ENCODE measurements around the gene LSMEM2.
"Not testable (repeated sequence)": the region's sequence is repeated elsewhere in the genome, so short reads cannot be mapped to it uniquely, and the experiment has no call there.

LSMEM2 gene

GRCh38 chr3:50264964-50265485 lies 13.9 kb upstream of the LSMEM2 start:
- DNase-seq (ENCODE audit: low read depth) = no peak

DNA sequence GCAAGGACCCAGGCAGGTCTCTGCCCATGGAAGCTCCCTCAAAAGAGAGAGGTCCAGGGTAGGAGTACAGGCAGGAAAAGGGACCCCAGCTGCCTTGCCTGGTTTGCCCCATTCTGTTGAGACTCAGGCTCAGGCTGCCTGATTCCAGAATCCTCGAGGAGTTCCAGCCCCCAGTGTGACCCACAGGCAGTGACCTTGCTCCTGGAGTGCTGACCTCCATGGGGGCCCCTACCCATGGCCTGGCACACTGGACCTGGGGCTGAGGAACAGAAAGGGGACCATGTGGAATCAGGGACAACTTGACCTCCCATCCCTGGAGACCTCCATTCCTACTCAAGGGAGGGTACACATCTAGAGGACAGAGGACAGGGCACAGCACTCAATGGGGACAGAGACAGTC lies 13.3 kb upstream of the LSMEM2 start:
- DNase-seq (ENCODE audit: low read depth) = no peak

GRCh38 chr3:50266017-50266416 lies 12.9 kb upstream of the LSMEM2 start:
- DNase-seq (ENCODE audit: low read depth) = no peak

DNA sequence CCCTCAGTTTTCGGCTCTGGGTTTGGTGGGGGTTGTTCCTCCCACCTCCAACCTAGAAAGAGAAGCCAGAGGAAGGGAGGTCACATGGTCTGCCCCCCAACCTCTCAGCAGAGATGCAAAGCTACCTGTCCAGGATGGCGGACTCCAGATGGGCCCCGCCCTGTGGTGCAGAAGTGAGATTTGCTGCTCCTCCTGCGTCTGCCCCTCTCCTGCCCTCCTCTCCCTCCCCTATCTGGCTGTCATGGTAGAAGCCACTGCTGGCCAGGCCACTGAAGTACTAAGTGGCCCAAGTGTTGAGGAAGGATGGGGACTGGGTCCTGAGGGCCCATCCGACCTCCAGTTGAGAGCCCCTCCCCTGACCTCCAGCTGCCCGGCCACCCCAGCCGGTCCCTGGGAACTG lies 12.1 kb upstream of the LSMEM2 start:
- DNase-seq (ENCODE audit: low read depth) = no peak

- no peak for DNase-seq (ENCODE audit: low read depth)
These were observed 11.5 kb upstream of the LSMEM2 start for GRCh38 chr3:50267280-50267913.

GRCh38 chr3:50268276-50268675 lies 10.6 kb upstream of the LSMEM2 start:
- DNase-seq (ENCODE audit: low read depth) = no peak

DNA sequence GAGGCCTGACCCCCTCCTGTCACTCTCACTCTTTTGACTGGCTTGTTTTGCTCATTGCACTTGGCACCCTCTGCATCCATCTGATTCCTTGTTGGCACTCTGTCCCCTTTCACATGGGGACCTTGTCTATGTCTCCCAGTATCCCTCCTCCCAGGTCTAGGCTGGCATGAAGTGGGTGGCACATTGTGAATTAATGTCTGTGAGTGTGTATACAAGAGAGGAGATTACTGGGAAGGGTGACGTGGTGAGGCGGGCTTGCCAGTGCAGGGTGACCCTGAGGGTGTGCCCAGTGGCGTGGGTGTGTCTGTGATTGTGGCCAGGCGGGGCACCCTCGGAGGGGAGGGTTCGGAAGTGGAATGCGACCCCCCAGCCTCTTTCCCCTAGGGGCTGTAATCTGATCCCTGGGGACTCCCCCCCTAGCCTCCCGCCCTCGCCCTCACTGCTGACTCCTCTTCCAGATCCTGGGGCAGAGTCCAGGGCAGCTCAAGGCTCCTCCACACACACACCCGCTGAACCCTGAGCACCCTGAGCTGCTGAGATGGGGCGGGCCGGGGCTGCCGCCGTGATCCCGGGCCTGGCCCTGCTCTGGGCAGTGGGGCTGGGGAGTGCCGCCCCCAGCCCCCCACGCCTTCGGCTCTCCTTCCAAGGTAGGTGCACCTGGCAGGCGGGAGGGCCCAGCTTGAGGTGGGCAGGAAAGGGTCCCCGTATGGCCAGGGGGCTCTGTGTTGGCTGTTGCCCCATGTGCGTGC lies 10.0 kb upstream of the LSMEM2 start, which contains the start of gene SEMA3B:
Gene SEMA3B, plus strand, starts transcription at position 445 of the 749 bp plus-strand sequence. Its CDS starts 94 bp downstream, at position 539.
- no peak for DNase-seq (ENCODE audit: low read depth)

DNA sequence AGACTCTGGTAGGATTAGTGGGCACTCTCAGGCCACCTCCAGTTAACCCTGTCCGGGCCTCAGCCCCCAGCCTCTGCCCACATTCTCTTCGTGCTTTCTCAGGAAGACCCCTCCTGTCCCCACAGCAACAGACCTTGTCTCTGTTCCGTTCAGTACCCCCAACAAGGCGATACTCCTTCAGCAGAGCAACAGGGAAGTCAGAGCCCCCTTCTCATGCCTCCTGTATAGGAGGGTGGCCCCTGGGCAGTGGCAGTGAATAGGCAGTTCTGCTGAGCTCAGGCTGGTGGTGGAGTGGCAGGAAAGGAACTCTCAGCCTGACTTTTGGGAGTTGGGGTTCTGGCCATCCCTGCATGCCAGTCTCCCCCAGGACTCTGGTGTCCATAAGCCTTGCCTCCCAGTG lies 9.4 kb upstream of the LSMEM2 start:
- no peak for DNase-seq (ENCODE audit: low read depth)

DNA sequence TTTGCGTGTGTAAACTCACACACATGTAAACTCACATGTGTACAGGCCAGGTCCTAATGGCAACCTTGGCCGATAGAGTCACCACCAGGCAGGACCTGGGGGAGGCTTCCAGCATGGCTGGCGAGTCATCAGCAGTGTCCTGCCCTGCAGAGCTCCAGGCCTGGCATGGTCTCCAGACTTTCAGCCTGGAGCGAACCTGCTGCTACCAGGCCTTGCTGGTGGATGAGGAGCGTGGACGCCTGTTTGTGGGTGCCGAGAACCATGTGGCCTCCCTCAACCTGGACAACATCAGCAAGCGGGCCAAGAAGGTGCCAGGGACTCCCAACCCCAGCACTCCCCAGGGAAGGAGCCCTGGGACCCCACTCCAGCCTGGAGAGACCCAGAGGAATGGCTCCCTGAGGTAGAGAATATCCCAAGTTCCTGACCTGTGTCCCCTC lies 8.9 kb upstream of the LSMEM2 start:
- no peak for DNase-seq (ENCODE audit: low read depth)

DNA sequence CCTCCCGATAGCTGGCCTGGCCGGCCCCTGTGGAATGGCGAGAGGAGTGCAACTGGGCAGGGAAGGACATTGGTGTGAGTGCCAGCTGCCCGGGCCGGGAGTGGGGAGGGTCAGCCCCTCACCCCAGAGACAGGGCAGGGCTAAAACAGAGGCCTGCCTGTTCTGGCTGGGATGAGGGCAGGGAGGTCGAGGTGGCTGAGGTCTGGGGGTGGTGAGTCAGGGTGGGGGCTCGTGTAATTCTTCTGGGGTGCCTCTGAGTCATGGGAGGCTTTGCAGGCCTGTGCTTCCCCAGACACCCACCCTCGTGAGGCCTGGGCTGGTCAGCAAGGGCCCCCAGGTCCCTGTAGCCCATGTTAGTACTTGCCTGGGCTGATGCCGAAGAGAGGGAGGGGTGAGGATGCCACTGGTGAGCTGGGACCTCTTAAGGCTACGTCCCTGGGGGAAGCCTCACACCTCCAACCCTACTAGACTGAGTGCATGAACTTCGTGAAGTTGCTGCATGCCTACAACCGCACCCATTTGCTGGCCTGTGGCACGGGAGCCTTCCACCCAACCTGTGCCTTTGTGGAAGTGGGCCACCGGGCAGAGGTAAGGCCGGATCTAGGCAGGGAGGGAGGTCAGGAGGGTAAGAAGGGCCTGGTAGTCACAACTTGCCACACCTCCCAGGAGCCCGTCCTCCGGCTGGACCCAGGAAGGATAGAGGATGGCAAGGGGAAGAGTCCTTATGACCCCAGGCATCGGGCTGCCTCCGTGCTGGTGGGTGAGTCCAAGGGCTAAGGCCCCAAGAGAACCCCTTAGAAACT lies 8.3 kb upstream of the LSMEM2 start:
- DNase-seq (ENCODE audit: low read depth) = peak; percentile 23

DNA sequence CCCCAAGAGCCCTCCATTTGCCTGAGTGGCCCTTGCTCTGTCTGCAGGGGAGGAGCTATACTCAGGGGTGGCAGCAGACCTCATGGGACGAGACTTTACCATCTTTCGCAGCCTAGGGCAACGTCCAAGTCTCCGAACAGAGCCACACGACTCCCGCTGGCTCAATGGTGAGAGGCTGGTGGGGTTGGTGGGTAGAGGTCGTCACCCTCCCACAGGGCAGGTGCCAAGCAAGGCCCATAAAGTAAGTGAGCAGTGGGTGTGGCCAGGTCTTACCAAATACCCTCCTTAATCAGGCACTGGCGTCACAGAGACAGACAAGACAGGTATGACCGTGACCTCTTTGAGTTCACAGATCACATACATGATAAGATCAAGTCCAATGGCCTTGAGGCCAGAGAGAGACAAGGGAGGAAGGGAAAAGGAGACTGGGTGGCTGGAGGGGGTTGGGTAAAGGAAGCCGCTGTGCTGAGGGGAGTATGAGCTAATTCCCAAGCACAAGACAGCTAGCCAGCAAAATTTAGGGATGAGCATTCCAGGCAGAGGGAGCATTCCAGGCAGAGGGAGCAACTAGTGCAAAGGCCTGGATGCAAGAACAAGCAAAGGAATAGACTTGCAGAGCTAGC lies 7.5 kb upstream of the LSMEM2 start:
- DNase-seq (ENCODE audit: low read depth) = no peak

- not testable (repeated sequence) for DNase-seq (ENCODE audit: low read depth)
These were observed 6.4 kb upstream of the LSMEM2 start for GRCh38 chr3:50272538-50272910.

DNA sequence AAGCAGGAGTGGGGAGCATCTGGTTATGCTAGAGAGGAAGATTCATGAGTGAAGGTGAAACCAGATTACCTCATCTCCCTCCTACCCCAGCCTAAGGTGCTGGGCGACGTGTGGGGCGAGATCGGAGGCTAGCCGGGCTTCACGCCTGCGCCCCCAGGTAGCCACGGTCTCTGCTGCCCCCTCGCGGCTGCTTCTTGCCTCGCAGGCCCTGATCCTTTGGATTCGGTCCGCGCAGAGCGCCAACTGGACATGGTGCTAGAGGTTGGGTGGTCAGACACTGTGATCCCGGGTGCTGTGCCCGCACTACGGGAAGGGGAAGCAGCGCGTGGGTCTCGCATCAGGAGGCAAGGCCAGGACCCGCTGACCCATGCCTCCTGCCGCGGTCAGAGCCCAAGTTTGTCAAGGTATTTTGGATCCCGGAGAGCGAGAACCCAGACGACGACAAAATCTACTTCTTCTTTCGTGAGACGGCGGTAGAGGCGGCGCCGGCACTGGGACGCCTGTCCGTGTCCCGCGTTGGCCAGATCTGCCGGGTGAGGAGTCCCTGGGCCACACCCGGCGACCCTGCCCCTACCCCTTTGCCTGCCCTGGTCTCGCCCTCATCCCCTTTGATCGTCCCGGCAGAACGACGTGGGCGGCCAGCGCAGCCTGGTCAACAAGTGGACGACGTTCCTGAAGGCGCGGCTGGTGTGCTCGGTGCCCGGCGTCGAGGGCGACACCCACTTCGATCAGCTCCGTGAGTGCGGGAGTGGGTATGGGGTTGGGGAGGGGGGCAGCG lies 5.8 kb upstream of the LSMEM2 start:
- DNase-seq (ENCODE audit: low read depth) = peak; percentile 47

DNA sequence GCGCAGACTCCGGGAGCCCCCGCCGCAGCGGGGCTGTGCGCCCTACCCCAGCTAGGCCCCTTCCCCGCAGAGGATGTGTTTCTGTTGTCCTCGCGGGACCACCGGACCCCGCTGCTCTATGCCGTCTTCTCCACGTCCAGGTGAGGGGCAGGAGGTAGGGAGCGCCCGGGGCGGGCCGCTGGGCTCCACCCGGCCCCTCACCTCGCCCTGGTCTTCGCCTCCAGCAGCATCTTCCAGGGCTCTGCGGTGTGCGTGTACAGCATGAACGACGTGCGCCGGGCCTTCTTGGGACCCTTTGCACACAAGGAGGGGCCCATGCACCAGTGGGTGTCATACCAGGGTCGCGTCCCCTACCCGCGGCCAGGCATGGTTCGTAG lies 5.2 kb upstream of the LSMEM2 start:
- DNase-seq (ENCODE audit: low read depth) = no peak

GRCh38 chr3:50274371-50275104 lies 4.3 kb upstream of the LSMEM2 start:
- DNase-seq (ENCODE audit: low read depth) = peak; percentile 48

DNA sequence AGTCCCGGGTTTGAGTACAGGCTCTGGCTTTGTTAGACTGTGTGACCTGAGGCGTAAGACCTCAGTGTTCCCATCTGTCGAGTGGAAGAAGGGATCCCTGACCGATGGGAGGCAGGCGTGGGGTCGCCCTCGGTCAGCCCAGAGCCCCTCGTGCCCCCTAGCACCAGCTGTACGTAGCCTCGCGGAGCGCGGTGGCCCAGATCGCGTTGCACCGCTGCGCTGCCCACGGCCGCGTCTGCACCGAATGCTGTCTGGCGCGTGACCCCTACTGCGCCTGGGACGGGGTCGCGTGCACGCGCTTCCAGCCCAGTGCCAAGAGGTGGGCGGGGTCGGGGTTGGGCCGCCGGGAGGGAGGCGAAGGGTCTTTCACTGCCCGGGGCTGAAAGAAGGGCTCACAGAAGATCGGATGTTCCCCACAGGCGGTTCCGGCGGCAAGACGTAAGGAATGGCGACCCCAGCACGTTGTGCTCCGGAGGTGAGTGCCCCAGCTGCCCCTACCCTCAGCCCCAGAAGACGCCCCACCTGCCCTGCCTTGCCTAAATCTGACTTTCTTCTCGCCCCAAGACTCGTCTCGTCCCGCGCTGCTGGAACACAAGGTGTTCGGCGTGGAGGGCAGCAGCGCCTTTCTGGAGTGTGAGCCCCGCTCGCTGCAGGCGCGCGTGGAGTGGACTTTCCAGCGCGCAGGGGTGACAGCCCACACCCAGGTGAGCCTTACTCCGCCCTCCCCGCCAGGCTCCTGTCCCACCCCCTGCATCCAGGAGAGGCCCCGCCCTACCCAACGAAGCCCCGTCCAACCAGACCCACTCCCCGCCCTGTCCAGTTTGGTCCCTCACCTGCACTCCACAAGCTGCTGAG lies 3.5 kb upstream of the LSMEM2 start:
- no peak for DNase-seq (ENCODE audit: low read depth)

DNA sequence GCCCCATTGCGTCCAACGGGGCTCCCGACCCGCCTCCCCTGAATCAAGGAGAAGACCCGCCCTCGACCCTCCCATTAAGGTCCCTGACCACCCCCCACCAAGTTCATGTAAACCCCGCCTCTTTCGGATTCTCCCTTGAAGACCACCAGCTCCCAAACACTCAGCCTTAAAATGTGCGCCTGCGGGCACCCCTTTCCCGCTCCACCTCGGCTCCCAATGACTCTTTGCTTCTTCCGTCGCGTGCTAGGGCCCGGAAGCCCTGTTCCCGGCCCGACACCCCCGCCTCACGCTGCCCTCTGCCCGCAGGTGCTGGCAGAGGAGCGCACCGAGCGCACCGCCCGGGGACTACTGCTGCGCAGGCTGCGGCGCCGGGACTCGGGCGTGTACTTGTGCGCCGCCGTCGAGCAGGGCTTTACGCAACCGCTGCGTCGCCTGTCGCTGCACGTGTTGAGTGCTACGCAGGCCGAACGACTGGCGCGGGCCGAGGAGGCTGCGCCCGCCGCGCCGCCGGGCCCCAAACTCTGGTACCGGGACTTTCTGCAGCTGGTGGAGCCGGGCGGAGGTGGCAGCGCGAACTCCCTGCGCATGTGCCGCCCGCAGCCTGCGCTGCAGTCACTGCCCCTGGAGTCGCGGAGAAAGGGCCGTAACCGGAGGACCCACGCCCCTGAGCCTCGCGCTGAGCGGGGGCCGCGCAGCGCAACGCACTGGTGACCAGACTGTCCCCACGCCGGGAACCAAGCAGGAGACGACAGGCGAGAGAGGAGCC lies 2.7 kb upstream of the LSMEM2 start:
- DNase-seq (ENCODE audit: low read depth) = no peak

GRCh38 chr3:50276762-50277101 lies 2.2 kb upstream of the LSMEM2 start:
- DNase-seq (ENCODE audit: low read depth) = no peak
